K562 (cell line): Measurements from ENCODE around the gene UNC5C. TPM values are rescaled to one million over a fixed set of nuclear protein-coding genes. Genes with fewer than 3 reads are reported as not detected.

ENCODE experiments used
- ATAC-seq: fragments of 200-7000 bp; cut with Tn5 transposase; 3 replicates; pipeline ENCODE4 v1.9.1; 2020; ENCODE audit warnings: moderate library complexity
- BruUV-seq: library from RNA; stranded (reverse); fragments of 400-500 nt; replicated peaks from 2 replicates; lab custom pipeline; 2021; lab: Mats Ljungman, UMichigan
- CTCF ChIA-PET: fragments of 300-600 bp; formaldehyde crosslinking; extraction: SDS; loops from one replicate; lab custom pipeline; 2021; ENCODE audit warnings: low intra/inter-chr PET ratio; lab: Yijun Ruan, JAX
- POLR2A ChIA-PET: fragments of 300-600, 350-650 bp; sonication (Branson Sonifier 250); formaldehyde crosslinking; extraction: SDS; loops from one replicate; lab custom pipeline; 2021; ENCODE audit warnings: antibody characterized with exemption, inconsistent platforms; lab: Yijun Ruan, JAX
- DNase-seq, 4 experiments: peaks; one replicate each; pipeline versions ENCODE4 v3.0.0 to v3.0.0-alpha.2; 2011 to 2018; ENCODE audit warnings: low spot score in 3 of 4, mixed read lengths in 3 of 4; ENCODE audit errors: extremely low read depth in 1 of 4
- FAIRE-seq: peaks from 2 replicates; lab custom pipeline; 2011; peaks lifted over from hg19 to GRCh38; lab: Jason Lieb, UNC
- H2AFZ ChIP-seq: 2 replicates; pipeline ENCODE4 v1.6.0; 2011; ENCODE audit warnings: low read depth, low read length, control low read depth, inconsistent platforms
- H3K27ac ChIP-seq: fragments of 200-600 bp; 3 replicates; pipeline ENCODE4 v1.8.0; 2011; ENCODE audit warnings: low read depth, mild to moderate bottlenecking, control low read depth, inconsistent platforms, low read length, moderate library complexity, mixed read lengths; ENCODE audit errors: extremely low read depth
- H3K27me3 ChIP-seq, 2 experiments: fragments of 300-600 bp in 1 of 2; 2 replicates in 1 of 2; 3 replicates in 1 of 2; pipeline versions ENCODE4 v1.6.0 to v1.8.0; 2011; ENCODE audit warnings: inconsistent platforms in 2 of 2, low read length in 2 of 2, mild to moderate bottlenecking in 1 of 2, mixed read lengths in 1 of 2, moderate library complexity in 1 of 2; ENCODE audit not compliant: control insufficient read depth in 2 of 2, insufficient read depth in 2 of 2
- H3K36me3 ChIP-seq: fragments of 300-600 bp; 3 replicates; pipeline ENCODE4 v1.8.0; 2011; ENCODE audit warnings: mild to moderate bottlenecking, low read length, inconsistent platforms; ENCODE audit not compliant: control insufficient read depth, insufficient read depth
- H3K4me1 ChIP-seq, 2 experiments: fragments of 200-600 bp in 1 of 2; replicated peaks in 1 of 2; 2 replicates in 1 of 2; 3 replicates in 1 of 2; pipeline versions ENCODE4 v1.5.1 to v1.8.0; 2011; ENCODE audit warnings: inconsistent platforms in 2 of 2, low read length in 2 of 2, mild to moderate bottlenecking in 1 of 2, mixed read lengths in 1 of 2, moderate library complexity in 1 of 2; ENCODE audit not compliant: control insufficient read depth in 2 of 2, insufficient read depth in 2 of 2
- H3K4me2 ChIP-seq: 2 replicates; pipeline ENCODE4 v1.6.1; 2011; ENCODE audit warnings: low read length, control low read depth, inconsistent platforms, mixed read lengths; ENCODE audit not compliant: insufficient read depth
- H3K4me3 ChIP-seq: fragments of 200-600 bp; sonication (generic), shearing (Covaris generic); 2 replicates; pipeline ENCODE4 v1.5.1; 2016; ENCODE audit warnings: control low read depth, inconsistent platforms
- H3K79me2 ChIP-seq: fragments of 200-600 bp; 3 replicates; pipeline ENCODE4 v1.8.0; 2011; ENCODE audit warnings: low read length, inconsistent platforms; ENCODE audit not compliant: control insufficient read depth, insufficient read depth
- H3K9ac ChIP-seq, 2 experiments: 2 replicates each; pipeline versions ENCODE4 v1.6.0 to v1.6.1; 2011; ENCODE audit warnings: low read depth in 2 of 2, low read length in 2 of 2, control low read depth in 1 of 2, inconsistent platforms in 1 of 2, mild to moderate bottlenecking in 1 of 2, mixed read lengths in 1 of 2; ENCODE audit not compliant: insufficient read depth in 1 of 2
- H3K9me1 ChIP-seq: one replicate; pipeline ENCODE4 v1.6.0; 2011; ENCODE audit warnings: inconsistent platforms, mild to moderate bottlenecking, low read length, moderate library complexity; ENCODE audit not compliant: control insufficient read depth, insufficient read depth
- H3K9me3 ChIP-seq: replicated peaks from 2 replicates; pipeline ENCODE4 v1.5.1; 2011; ENCODE audit warnings: low read depth, low read length, inconsistent platforms; ENCODE audit not compliant: control insufficient read depth, insufficient read depth
- H4K20me1 ChIP-seq: replicated peaks from 2 replicates; pipeline ENCODE4 v1.6.1; 2011; ENCODE audit warnings: low read length, inconsistent platforms, mixed read lengths; ENCODE audit not compliant: control insufficient read depth, insufficient read depth
- CHD2 ChIP-seq: IDR thresholded peaks from 2 replicates; pipeline ENCODE4 v1.6.1; 2011; ENCODE audit warnings: low read depth, low read length
- FOXJ3 ChIP-seq: sonication (generic); formaldehyde crosslinking; IDR thresholded peaks from 2 replicates; pipeline ENCODE4 v1.4.0; 2020; ENCODE audit warnings: mild to moderate bottlenecking, missing genetic modification reagents
- FOXO4 ChIP-seq: fragments of 450-650 bp; formaldehyde crosslinking; IDR thresholded peaks from 2 replicates; pipeline ENCODE4 v1.4.0; 2020; ENCODE audit warnings: mild to moderate bottlenecking, moderate library complexity
- FUS ChIP-seq: fragments of 200-400 bp; formaldehyde crosslinking; optimal IDR thresholded peaks from 2 replicates; pipeline ENCODE3; 2017; ENCODE audit warnings: low read depth, low read length
- MAFF ChIP-seq: IDR thresholded peaks from 2 replicates; pipeline ENCODE4 v1.6.1; 2012; ENCODE audit warnings: low read length, improper control_type of control experiment
- MED1 ChIP-seq: sonication (generic); formaldehyde crosslinking; IDR thresholded peaks from 2 replicates; pipeline ENCODE4 v1.8.1; 2023; ENCODE audit warnings: missing genetic modification reagents, borderline replicate concordance
- MEF2D ChIP-seq: conservative IDR thresholded peaks from 2 replicates; pipeline ENCODE4 v1.6.1; 2016; ENCODE audit warnings: low read depth, missing genetic modification characterization, missing compliant biosample characterization
- MXD1 ChIP-seq: fragments of 250-450 bp; sonication (Bioruptor Pico); IDR thresholded peaks from 2 replicates; pipeline ENCODE4 v1.8.0; 2021; ENCODE audit warnings: borderline replicate concordance, mild to moderate bottlenecking, moderate library complexity; ENCODE audit not compliant: poor library complexity, severe bottlenecking
- NCOA6 ChIP-seq: fragments of 450-650 bp; IDR thresholded peaks from 2 replicates; pipeline ENCODE4 v1.6.1; 2017; ENCODE audit warnings: mild to moderate bottlenecking
- PTBP1 ChIP-seq: fragments of 200-400 bp; formaldehyde crosslinking; IDR thresholded peaks from 2 replicates; pipeline ENCODE4 v1.6.1; 2017; ENCODE audit warnings: low read depth, low read length
- STAT6 ChIP-seq: sonication (generic); formaldehyde crosslinking; IDR thresholded peaks from 2 replicates; pipeline ENCODE4 v1.8.1; 2023; ENCODE audit warnings: mild to moderate bottlenecking, missing genetic modification reagents
- TAL1 ChIP-seq: fragments of 450-650 bp; IDR thresholded peaks from 2 replicates; pipeline ENCODE4 v1.6.1; 2016; ENCODE audit warnings: mild to moderate bottlenecking
- UBTF ChIP-seq, 2 experiments: IDR thresholded peaks; 2 replicates each; pipeline ENCODE4 v1.6.1; 2012; ENCODE audit warnings: improper control_type of control experiment in 2 of 2, low read depth in 2 of 2, low read length in 2 of 2, borderline replicate concordance in 1 of 2
- XRCC4 ChIP-seq: IDR thresholded peaks from one replicate; pipeline ENCODE4 v1.6.1; 2011; ENCODE audit not compliant: insufficient read depth, insufficient read length; ENCODE audit errors: extremely low read depth
- ZNF695 ChIP-seq: fragments of 450-650 bp; formaldehyde crosslinking; IDR thresholded peaks from 2 replicates; pipeline ENCODE4 v1.4.0; 2020; ENCODE audit warnings: mild to moderate bottlenecking, moderate library complexity
- ZNF785 ChIP-seq: fragments of 250-450 bp; sonication (Bioruptor Pico); IDR thresholded peaks from 2 replicates; pipeline ENCODE4 v1.4.0; 2020; ENCODE audit warnings: mild to moderate bottlenecking
- WGBS: fragments of 100-300 bp; shearing (Covaris generic); methylation state at CpG from one replicate; pipeline ENCODE4 v1.1.6; 2016; ENCODE audit warnings: low coverage, mixed read lengths; ENCODE audit not compliant: insufficient coverage; ENCODE audit errors: missing lambda C conversion rate; 5-methylcytosine and 5-hydroxymethylcytosine counted together
- in situ Hi-C: fragments of 300-500 bp; cut with MboI; formaldehyde crosslinking; loops from 4 replicates; pipeline ENCODE4 v1.15.0; 2018; ENCODE audit warnings: inconsistent platforms, mixed read lengths
- intact Hi-C: fragments of 100-400 bp; cut with micrococcal nuclease; formaldehyde crosslinking; loops from 2 replicates; pipeline ENCODE4 v1.14.2; 2022
- polyA plus RNA-seq, 8 experiments: library from polyadenylated mRNA; depleted of rRNA in 4 of 8; stranded (reverse) in 5 of 8; unstranded in 3 of 8; fragments of >200 nt; fragmentation: Nextera tagmentation in 2 of 8; fragmentation: Illumina TruSeq in 1 of 8; extraction: Ambion mirVana in 2 of 8; extraction: Trizol in 1 of 8; gene quantifications; 2 replicates each; pipeline versions ENCODE4 v1.2.1 to v1.2.3, GENCODE V29; 2011 to 2014; ENCODE audit warnings: inconsistent platforms in 1 of 8, missing spikeins in 1 of 8
- total RNA-seq, 7 experiments: library from RNA; depleted of rRNA in 6 of 7; stranded (reverse); fragments of >200 nt in 6 of 7; fragmentation: Illumina TruSeq in 2 of 7; extraction: Trizol in 2 of 7; gene quantifications; 2 replicates each; pipeline versions ENCODE4 v1.2.1 to v1.2.3, GENCODE V29; 2011 to 2021; ENCODE audit warnings: low replicate concordance in 1 of 7

UNC5C gene
- total and polyA plus RNA-seq, 9 of the 15 experiments (the other 6 are each of a cell fraction or from before 2014, with no cell fraction given): under 0.01 to 0.10 (median 0.03) TPM; not detected in 1

- no peak overlapping the region for H2AFZ ChIP-seq
- H3K9ac ChIP-seq: no peak overlapping the region
- no peak overlapping the region for H3K4me2 ChIP-seq
- H3K27me3 ChIP-seq: no peaks in the 10 kb centered on the region
- intact Hi-C loops (no loop called here), in situ Hi-C loops (no loop called here)
- no peaks in the 10 kb centered on the region for H3K79me2 ChIP-seq
- ChIA-PET POLR2A (no interaction called here), CTCF (no interaction called here)
- 0% methylated on average over 1 of the region's 1 CpG for WGBS
- FAIRE-seq (no peak), ATAC-seq (no peak), DNase-seq (no peak)
- BruUV-seq: no TSS peak
- H3K4me3 ChIP-seq: no peak overlapping the region
- no peaks in the 10 kb centered on the region for H3K4me1 ChIP-seq
- H3K9me3 ChIP-seq: no peaks in the 10 kb centered on the region
- H3K36me3 ChIP-seq: no peaks in the 10 kb centered on the region
- no peaks in the 10 kb centered on the region for H3K9me1 ChIP-seq
- H4K20me1 ChIP-seq: no peaks in the 10 kb centered on the region
- no peak overlapping the region for H3K27ac ChIP-seq
- TF ChIP-seq CHD2 (no peak), UBTF (IDR thresholded peaks at IDR 0.05; ENCODE audit: borderline replicate concordance in 1 of 2, low read depth in 2 of 2, low read length in 2 of 2) (no peak), MEF2D (no peak), MED1 (CRISPR knock-in tag) (no peak), XRCC4 (no peak), TAL1 (no peak), FUS (no peak), PTBP1 (no peak), STAT6 (CRISPR knock-in tag) (no peak), FOXO4 (CRISPR knock-in tag) (no peak), ZNF785 (no peak), NCOA6 (no peak), FOXJ3 (no peak), MAFF (no peak), ZNF695 (CRISPR knock-in tag) (no peak), MXD1 (CRISPR knock-in tag) (no peak)
Measured at GRCh38 chr4:95469617-95470016, 79.2 kb downstream of the UNC5C start.
